Vagina (tissue), 2 donors: ENCODE data around the gene SPON2. TPM values are rescaled to one million over a fixed set of nuclear protein-coding genes. Genes with fewer than 3 reads are reported as not detected.

ENCODE experiments used
- DNase-seq, 2 donors: peaks; one replicate each; pipeline ENCODE4 v3.0.0-alpha.2; 2017; ENCODE audit errors: extremely low spot score in 2 of 2
- H3K27ac ChIP-seq: fragments of 200-600 bp; sonication (generic); one replicate; pipeline ENCODE4 v1.5.1; 2019
- H3K27me3 ChIP-seq: fragments of 200-600 bp; sonication (generic); one replicate; pipeline ENCODE4 v1.5.1; 2019
- H3K36me3 ChIP-seq, 2 donors: fragments of 200-600 bp; sonication (generic); one replicate each; pipeline ENCODE4 v1.5.1; 2017 to 2019
- H3K4me1 ChIP-seq: fragments of 200-600 bp; sonication (generic); one replicate; pipeline ENCODE4 v1.5.1; 2019
- H3K4me3 ChIP-seq, 2 donors: fragments of 200-600 bp; sonication (generic); 1 replicate in 1 of 2; 2 replicates in 1 of 2; pipeline ENCODE4 v1.5.1; 2016 to 2019
- H3K9me3 ChIP-seq: fragments of 200-600 bp; sonication (generic); one replicate; pipeline ENCODE4 v1.5.1; 2019
- POLR2A ChIP-seq, 2 donors: fragments of 450-650 bp; IDR thresholded peaks; one replicate each; pipeline ENCODE4 v1.6.1; 2017; ENCODE audit warnings: antibody characterized with exemption in 2 of 2, mild to moderate bottlenecking in 2 of 2, moderate library complexity in 2 of 2
- POLR2AphosphoS5 ChIP-seq, 2 donors: sonication (generic); formaldehyde crosslinking; IDR thresholded peaks; one replicate each; pipeline ENCODE4 v1.9.0; 2017; ENCODE audit warnings: antibody characterized with exemption in 2 of 2, mild to moderate bottlenecking in 2 of 2, low read depth in 1 of 2; ENCODE audit not compliant: insufficient read depth in 1 of 2
- intact Hi-C: fragments of 100-400 bp; cut with DNase I; formaldehyde crosslinking; loops from one replicate; pipeline ENCODE4 v1.15.1; 2023
- total RNA-seq: library from RNA; depleted of rRNA; stranded (reverse); fragments of >200 nt; gene quantifications from one replicate; pipeline ENCODE4 v1.2.3, GENCODE V29; 2016
- TF ChIP-seq, protein P1 (sequence below), 3 experiments: fragments of 450-650 bp in 2 of 3; fragments of 200-600 bp in 1 of 3; sonication (generic) in 1 of 3; IDR thresholded peaks; one replicate each; pipeline ENCODE4 v1.5.1; 2017 to 2019; ENCODE audit warnings: antibody characterized with exemption in 3 of 3, mild to moderate bottlenecking in 2 of 3, moderate library complexity in 2 of 3

Gene SPON2
- total RNA-seq, 1 donor from 2014 or later, result 72.2 TPM

DNA sequence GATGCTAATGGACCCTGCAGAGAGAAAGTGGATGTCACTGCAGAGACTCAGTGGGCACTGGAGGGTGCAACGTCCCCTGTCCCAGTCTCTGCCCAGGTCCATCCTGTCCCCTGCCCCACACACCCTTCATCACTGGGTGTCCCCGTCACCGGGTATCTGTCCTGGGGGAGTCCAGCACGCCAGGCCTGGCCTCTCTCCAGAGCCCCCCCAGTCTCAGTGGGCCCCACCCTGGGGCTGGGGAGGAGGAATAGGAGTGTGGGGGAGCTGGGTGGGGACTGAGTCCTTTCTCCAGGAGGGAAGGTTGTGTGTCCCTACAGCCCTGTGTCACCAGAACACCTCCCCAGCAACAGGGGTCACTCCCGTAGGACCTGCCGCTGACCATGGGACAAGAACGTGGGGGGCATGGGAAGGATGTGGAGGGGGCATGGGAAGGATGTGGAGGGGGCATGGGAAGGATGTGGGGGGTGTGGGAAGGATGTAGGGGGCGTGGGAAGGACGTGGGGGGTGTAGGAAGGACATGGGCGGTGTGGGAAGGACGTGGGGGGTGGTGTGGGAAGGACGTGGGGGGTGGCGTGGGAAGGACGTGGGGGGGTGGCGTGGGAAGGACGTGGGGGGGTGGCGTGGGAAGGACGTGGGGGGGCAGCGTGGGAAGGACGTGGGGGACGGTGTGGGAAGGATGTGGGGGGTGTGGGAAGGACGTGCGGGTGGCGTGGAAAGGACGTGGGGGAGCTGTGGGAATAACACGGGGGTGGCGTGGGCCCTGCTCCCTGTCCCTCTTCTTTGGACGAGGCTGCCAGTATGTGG lies 21.0 kb upstream of the SPON2 start:
- H3K4me1 ChIP-seq, result peaks cover 46% of the 10 kb centered on the region
- no peaks in the 10 kb centered on the region for H3K27me3 ChIP-seq
- no peak overlapping the region for H3K4me3 ChIP-seq
- peak overlapping the region; percentile 98 for H3K27ac ChIP-seq
- no peak for TF ChIP-seq POLR2AphosphoS5 (IDR thresholded peaks at IDR 0.05; ENCODE audit: insufficient read depth in 1 of 2, low read depth in 1 of 2)
- no peak for TF ChIP-seq POLR2A (IDR thresholded peaks at IDR 0.05)
- TF ChIP-seq, protein P1, sequence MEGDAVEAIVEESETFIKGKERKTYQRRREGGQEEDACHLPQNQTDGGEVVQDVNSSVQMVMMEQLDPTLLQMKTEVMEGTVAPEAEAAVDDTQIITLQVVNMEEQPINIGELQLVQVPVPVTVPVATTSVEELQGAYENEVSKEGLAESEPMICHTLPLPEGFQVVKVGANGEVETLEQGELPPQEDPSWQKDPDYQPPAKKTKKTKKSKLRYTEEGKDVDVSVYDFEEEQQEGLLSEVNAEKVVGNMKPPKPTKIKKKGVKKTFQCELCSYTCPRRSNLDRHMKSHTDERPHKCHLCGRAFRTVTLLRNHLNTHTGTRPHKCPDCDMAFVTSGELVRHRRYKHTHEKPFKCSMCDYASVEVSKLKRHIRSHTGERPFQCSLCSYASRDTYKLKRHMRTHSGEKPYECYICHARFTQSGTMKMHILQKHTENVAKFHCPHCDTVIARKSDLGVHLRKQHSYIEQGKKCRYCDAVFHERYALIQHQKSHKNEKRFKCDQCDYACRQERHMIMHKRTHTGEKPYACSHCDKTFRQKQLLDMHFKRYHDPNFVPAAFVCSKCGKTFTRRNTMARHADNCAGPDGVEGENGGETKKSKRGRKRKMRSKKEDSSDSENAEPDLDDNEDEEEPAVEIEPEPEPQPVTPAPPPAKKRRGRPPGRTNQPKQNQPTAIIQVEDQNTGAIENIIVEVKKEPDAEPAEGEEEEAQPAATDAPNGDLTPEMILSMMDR (IDR thresholded peaks at IDR 0.05), result no peak
- no peaks in the 10 kb centered on the region for H3K9me3 ChIP-seq
- DNase-seq, result peak; percentile 81 to 82
- intact Hi-C loops, result no loop called here
- no peaks in the 10 kb centered on the region for H3K36me3 ChIP-seq

GRCh38 chr4:1192493-1193205 lies 20.3 kb upstream of the SPON2 start:
- Histone ChIP-seq H3K27ac (peak overlapping the region; percentile 98), H3K27me3 (no peaks in the 10 kb centered on the region), H3K9me3 (no peaks in the 10 kb centered on the region), H3K36me3 (no peaks in the 10 kb centered on the region), H3K4me3 (no peak overlapping the region), H3K4me1 (peaks cover 46% of the 10 kb centered on the region)
- peak; percentile 86 to 95 for DNase-seq
- intact Hi-C loops, result no loop called here
- TF ChIP-seq, protein P1 (IDR thresholded peaks at IDR 0.05), result no peak
- no peak for TF ChIP-seq POLR2A (IDR thresholded peaks at IDR 0.05)
- TF ChIP-seq POLR2AphosphoS5 (IDR thresholded peaks at IDR 0.05; ENCODE audit: insufficient read depth in 1 of 2, low read depth in 1 of 2), result no peak

DNA sequence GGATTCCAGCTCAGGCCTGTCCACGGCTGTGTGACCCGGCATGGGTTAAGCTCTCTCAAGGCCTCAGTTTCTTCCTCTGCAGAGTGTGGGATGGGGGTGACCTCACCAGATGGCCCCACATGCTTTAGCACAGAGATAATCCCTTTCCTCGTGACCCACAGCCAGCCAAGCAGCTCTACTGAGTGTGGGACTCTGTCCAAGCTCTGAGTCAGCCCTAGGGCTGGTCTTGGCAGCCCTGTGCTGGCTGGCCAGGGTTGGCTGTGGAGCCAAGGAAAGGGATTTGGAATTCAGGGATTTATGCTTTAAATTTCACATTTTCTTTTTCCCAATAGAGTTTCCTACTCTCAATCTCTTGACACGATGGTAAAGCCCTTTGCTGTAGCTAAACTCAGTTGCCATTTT lies 19.7 kb upstream of the SPON2 start:
- Histone ChIP-seq H3K27me3 (no peaks in the 10 kb centered on the region), H3K27ac (peak overlapping the region; percentile 98), H3K9me3 (no peaks in the 10 kb centered on the region), H3K4me3 (no peak overlapping the region), H3K4me1 (peaks cover 46% of the 10 kb centered on the region), H3K36me3 (no peaks in the 10 kb centered on the region)
- DNase-seq, result peak; percentile 96
- intact Hi-C loops, result no loop called here
- TF ChIP-seq POLR2AphosphoS5 (IDR thresholded peaks at IDR 0.05; ENCODE audit: insufficient read depth in 1 of 2, low read depth in 1 of 2) (peak; percentile 87 to 97), POLR2A (IDR thresholded peaks at IDR 0.05) (no peak)

- Histone ChIP-seq H3K4me1 (peaks cover 46% of the 10 kb centered on the region), H3K9me3 (no peaks in the 10 kb centered on the region), H3K4me3 (no peak overlapping the region), H3K36me3 (no peaks in the 10 kb centered on the region), H3K27me3 (no peaks in the 10 kb centered on the region), H3K27ac (peak overlapping the region; percentile 98)
- TF ChIP-seq POLR2AphosphoS5 (IDR thresholded peaks at IDR 0.05; ENCODE audit: insufficient read depth in 1 of 2, low read depth in 1 of 2), result no peak
- TF ChIP-seq, protein P1 (IDR thresholded peaks at IDR 0.05), result no peak
- TF ChIP-seq POLR2A (IDR thresholded peaks at IDR 0.05), result no peak
- intact Hi-C loops, result no loop called here
- no peak for DNase-seq
Measured at GRCh38 chr4:1191621-1192020, 19.2 kb upstream of the SPON2 start.

DNA sequence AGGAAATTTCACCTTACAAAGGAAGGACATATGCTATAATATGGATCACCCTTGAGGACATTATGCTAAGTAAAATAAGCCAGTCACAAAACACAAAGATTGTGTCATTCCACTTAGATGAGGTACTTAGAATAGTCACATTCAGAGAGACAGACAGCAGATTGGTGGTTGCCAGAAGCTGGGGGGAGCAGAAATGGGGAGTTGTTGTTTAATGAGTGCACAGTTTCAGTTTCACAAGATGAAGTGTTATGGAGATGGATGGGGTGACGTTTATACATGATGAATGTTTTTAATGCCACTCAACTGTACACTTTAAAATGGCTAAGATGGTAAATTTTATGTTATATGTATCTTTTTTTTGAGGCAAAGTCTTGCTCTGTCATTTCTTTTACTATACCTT lies 14.8 kb upstream of the SPON2 start:
- no peaks in the 10 kb centered on the region for H3K36me3 ChIP-seq
- H3K27me3 ChIP-seq, result no peaks in the 10 kb centered on the region
- H3K4me1 ChIP-seq, result peaks cover 22% of the 10 kb centered on the region
- DNase-seq, result peak in 1 of 2 donors; percentile 27
- intact Hi-C loops, result no loop called here
- no peak overlapping the region for H3K27ac ChIP-seq
- TF ChIP-seq POLR2A (IDR thresholded peaks at IDR 0.05) (no peak), POLR2AphosphoS5 (IDR thresholded peaks at IDR 0.05; ENCODE audit: insufficient read depth in 1 of 2, low read depth in 1 of 2) (no peak)
- H3K4me3 ChIP-seq, result no peak overlapping the region
- no peaks in the 10 kb centered on the region for H3K9me3 ChIP-seq
